Measurements from ENCODE around the gene CDK6. TPM values are rescaled to one million over a fixed set of nuclear protein-coding genes. Genes with fewer than 3 reads are reported as not detected.

Gene CDK6
- total and polyA plus RNA-seq, 9 of the 15 experiments (the other 6 are each of a cell fraction or from before 2014, with no cell fraction given): 7.6 to 109 (median 44.4) TPM

- no peak for TF ChIP-seq RERE (CRISPR knock-in tag; IDR thresholded peaks at IDR 0.05; ENCODE audit: borderline replicate concordance)
- TF ChIP-seq FOXA1 (IDR thresholded peaks at IDR 0.05; ENCODE audit: borderline replicate concordance): no peak
- no peak for TF ChIP-seq ZBTB1 (CRISPR knock-in tag; IDR thresholded peaks at IDR 0.05; ENCODE audit: borderline replicate concordance, low read depth)
- TF ChIP-seq SNAPC5 (CRISPR knock-in tag; IDR thresholded peaks at IDR 0.05): no peak
- TF ChIP-seq CBX1 (IDR thresholded peaks at IDR 0.05; ENCODE audit: low read depth): peak; percentile 96
- TF ChIP-seq MLX (CRISPR knock-in tag; conservative IDR thresholded peaks at IDR 0.05): no peak
- TF ChIP-seq XRCC3 (IDR thresholded peaks at IDR 0.05): peak; percentile 61; the same call in 1 of the 2 replicates
- TF ChIP-seq GATAD2B (IDR thresholded peaks at IDR 0.05; ENCODE audit: borderline replicate concordance): no peak
- peak in 1 of 2 experiments; percentile 100; a peak in 2 of 3 replicates for TF ChIP-seq CBX3 (IDR thresholded peaks at IDR 0.05; ENCODE audit: borderline replicate concordance in 1 of 2, low read length in 2 of 2)
- peak; percentile 55 to 87; a peak in 3 of 4 replicates for TF ChIP-seq TRIM24 (IDR thresholded peaks at IDR 0.05)
- no peak for TF ChIP-seq ATF6 (CRISPR knock-in tag; IDR thresholded peaks at IDR 0.05)
- TF ChIP-seq CBX8 (IDR thresholded peaks at IDR 0.05; ENCODE audit: borderline replicate concordance, extremely low read depth, low read depth, low read length, poor library complexity, severe bottlenecking): no peak
- no peak for TF ChIP-seq MYC (IDR thresholded peaks at IDR 0.05; ENCODE audit: low read depth, low read length)
- TF ChIP-seq MYC (CRISPR knock-in tag; IDR thresholded peaks at IDR 0.05; ENCODE audit: borderline replicate concordance, low read depth): no peak
- TF ChIP-seq STAT5A (IDR thresholded peaks at IDR 0.05; ENCODE audit: borderline replicate concordance, low read length): no peak
- peak; percentile 87 for TF ChIP-seq ZNF280A (IDR thresholded peaks at IDR 0.05; ENCODE audit: low read depth, partially characterized antibody)
- no peak for TF ChIP-seq HLTF (IDR thresholded peaks at IDR 0.05)
- TF ChIP-seq NCOA4 (IDR thresholded peaks at IDR 0.05; ENCODE audit: partially characterized antibody): no peak
These were observed 47.7 kb downstream of the CDK6 start (continued) for GRCh38 chr7:92788559-92789183.

Measured in K562 (cell line).